Large intestine (tissue), 3 donors: ENCODE data around the gene CLDN3. TPM values are rescaled to one million over a fixed set of nuclear protein-coding genes. Genes with fewer than 3 reads are reported as not detected.
A peak's percentile ranks its signal among the peaks of the same experiment; 100 is the strongest.

Experiments used
- DNase-seq, 2 donors: peaks; one replicate each; pipeline versions ENCODE4 v3.0.0 to v3.0.0-alpha.2; 2013
- H3K27ac ChIP-seq: one replicate; pipeline ENCODE4 v1.5.1; 2013; ENCODE audit warnings: low read length
- H3K27me3 ChIP-seq: 2 replicates; pipeline ENCODE4 v1.6.1; 2013; ENCODE audit warnings: low read length; ENCODE audit not compliant: control insufficient read depth, insufficient read depth
- H3K36me3 ChIP-seq: 2 replicates; pipeline ENCODE4 v1.6.1; 2013; ENCODE audit warnings: low read length; ENCODE audit not compliant: control insufficient read depth, insufficient read depth
- H3K4me1 ChIP-seq: one replicate; pipeline ENCODE4 v1.6.1; 2013; ENCODE audit warnings: low read length; ENCODE audit not compliant: control insufficient read depth, insufficient read depth
- H3K4me3 ChIP-seq: one replicate; pipeline ENCODE4 v1.5.1; 2013; ENCODE audit warnings: low read length
- H3K9me3 ChIP-seq: one replicate; pipeline ENCODE4 v1.6.1; 2013; ENCODE audit warnings: mild to moderate bottlenecking, low read depth, low read length, moderate library complexity; ENCODE audit not compliant: control insufficient read depth
- WGBS: methylation state at CpG from one replicate; pipeline ENCODE4 v1.1.5; 2013; ENCODE audit warnings: low lambda C conversion rate; ENCODE audit not compliant: insufficient coverage; 5-methylcytosine and 5-hydroxymethylcytosine counted together
- polyA plus RNA-seq: library from polyadenylated mRNA; unstranded; fragments of 120-200 nt; gene quantifications from one replicate; pipeline ENCODE4 v1.2.1, GENCODE V29; 2013

The CLDN3 gene
- polyA plus RNA-seq, 1 donor: 167 TPM

GRCh38 chr7:73749931-73750776 lies 19.9 kb downstream of the CLDN3 start:
- no CpG with 5 or more reads among the region's 16 CpGs for WGBS
- H3K27ac ChIP-seq: peak overlapping the region; percentile 9
- DNase-seq: no peak
- H3K27me3 ChIP-seq: no peaks in the 10 kb centered on the region
- no peaks in the 10 kb centered on the region for H3K36me3 ChIP-seq
- H3K9me3 ChIP-seq: no peaks in the 10 kb centered on the region
- no peak overlapping the region for H3K4me3 ChIP-seq
- H3K4me1 ChIP-seq: peaks cover 4% of the 10 kb centered on the region

GRCh38 chr7:73746378-73746777 lies 23.7 kb downstream of the CLDN3 start:
- H3K4me1 ChIP-seq: peaks cover 30% of the 10 kb centered on the region
- DNase-seq: no peak
- H3K9me3 ChIP-seq: no peaks in the 10 kb centered on the region
- no peak overlapping the region for H3K4me3 ChIP-seq
- 80% methylated on average over 1 of the region's 4 CpGs for WGBS
- no peak overlapping the region for H3K27ac ChIP-seq
- no peaks in the 10 kb centered on the region for H3K27me3 ChIP-seq
- no peaks in the 10 kb centered on the region for H3K36me3 ChIP-seq

GRCh38 chr7:73742753-73743641 lies 27.1 kb downstream of the CLDN3 start:
- H3K4me1 ChIP-seq: peaks cover 34% of the 10 kb centered on the region
- H3K36me3 ChIP-seq: no peaks in the 10 kb centered on the region
- peak overlapping the region; percentile 16 for H3K4me3 ChIP-seq
- H3K27ac ChIP-seq: peak overlapping the region; percentile 98
- DNase-seq: peak; percentile 98 to 99
- no peaks in the 10 kb centered on the region for H3K9me3 ChIP-seq
- no peaks in the 10 kb centered on the region for H3K27me3 ChIP-seq
- no CpG with 5 or more reads among the region's 35 CpGs for WGBS

GRCh38 chr7:73742338-73742752 lies 27.7 kb downstream of the CLDN3 start:
- peak; percentile 65 to 78 for DNase-seq
- no peak overlapping the region for H3K4me3 ChIP-seq
- no CpG with 5 or more reads among the region's 7 CpGs for WGBS

GRCh38 chr7:73741600-73741999 lies 28.5 kb downstream of the CLDN3 start:
- Histone ChIP-seq H3K27me3 (no peaks in the 10 kb centered on the region), H3K36me3 (peaks cover 13% of the 10 kb centered on the region), H3K9me3 (no peaks in the 10 kb centered on the region), H3K4me1 (peaks cover 48% of the 10 kb centered on the region), H3K4me3 (no peak overlapping the region), H3K27ac (peak overlapping the region; percentile 98)
- no CpG with 5 or more reads among the region's 5 CpGs for WGBS
- no peak for DNase-seq

More at GRCh38 chr7:73742338-73742752, 27.7 kb downstream of the CLDN3 start:
- H3K27ac ChIP-seq: peak overlapping the region; percentile 98
- H3K4me1 ChIP-seq: peaks cover 40% of the 10 kb centered on the region
- H3K9me3 ChIP-seq: no peaks in the 10 kb centered on the region
- H3K36me3 ChIP-seq: peaks cover 5% of the 10 kb centered on the region
- no peaks in the 10 kb centered on the region for H3K27me3 ChIP-seq

GRCh38 chr7:73740771-73741170 lies 29.3 kb downstream of the CLDN3 start:
- Histone ChIP-seq H3K36me3 (peaks cover 20% of the 10 kb centered on the region), H3K27me3 (no peaks in the 10 kb centered on the region), H3K4me1 (peaks cover 54% of the 10 kb centered on the region), H3K4me3 (no peak overlapping the region), H3K27ac (peak overlapping the region; percentile 91), H3K9me3 (no peaks in the 10 kb centered on the region)
- no CpG with 5 or more reads among the region's 5 CpGs for WGBS
- DNase-seq: peak in 1 of 2 donors; percentile 46

GRCh38 chr7:73740212-73740611 lies 29.9 kb downstream of the CLDN3 start:
- Histone ChIP-seq H3K4me1 (peaks cover 59% of the 10 kb centered on the region), H3K36me3 (peaks cover 23% of the 10 kb centered on the region)

GRCh38 chr7:73739387-73739767 lies 30.7 kb downstream of the CLDN3 start:
- H3K27ac ChIP-seq: peak overlapping the region; percentile 91
- no peak for DNase-seq
- peaks cover 62% of the 10 kb centered on the region for H3K4me1 ChIP-seq
- peak overlapping the region; percentile 79 for H3K4me3 ChIP-seq
- no peaks in the 10 kb centered on the region for H3K27me3 ChIP-seq
- WGBS: no CpG with 5 or more reads among the region's 13 CpGs
- H3K9me3 ChIP-seq: no peaks in the 10 kb centered on the region
- H3K36me3 ChIP-seq: peaks cover 23% of the 10 kb centered on the region

More at GRCh38 chr7:73740212-73740611, 29.9 kb downstream of the CLDN3 start:
- Histone ChIP-seq H3K4me3 (no peak overlapping the region), H3K27me3 (no peaks in the 10 kb centered on the region), H3K9me3 (no peaks in the 10 kb centered on the region), H3K27ac (peak overlapping the region; percentile 91)
- DNase-seq: no peak
- no CpG with 5 or more reads among the region's 7 CpGs for WGBS

GRCh38 chr7:73738612-73739386 lies 31.3 kb downstream of the CLDN3 start, which contains the start of gene ABHD11:
Gene ABHD11 (minus strand): TSS chr7:73738802. CDS start chr7:73738770, 32 bp downstream.
- Histone ChIP-seq H3K27ac (peak within 1 kb of the TSS; percentile 98), H3K27me3 (no peaks in the 10 kb centered on the region), H3K9me3 (no peaks in the 10 kb centered on the region), H3K36me3 (peaks cover 23% of the 10 kb centered on the region), H3K4me3 (peak within 1 kb of the TSS; percentile 94), H3K4me1 (peaks cover 57% of the 10 kb centered on the region)
- WGBS: no CpG with 5 or more reads among the region's 84 CpGs
- DNase-seq: peak; percentile 97 to 98
